ENCODE data around the gene PMP22.

Gene PMP22

GRCh38 chr17:15181333-15181732 lies 83.8 kb downstream of the PMP22 start:
- no peak for TF ChIP-seq CTCF (IDR thresholded peaks at IDR 0.05; ENCODE audit: control insufficient read depth, insufficient read depth, low read depth, low read length, missing control alignments)
- H3K4me3 ChIP-seq (ENCODE audit: control insufficient read depth, low read depth, low read length), result no peak overlapping the region
- no peak for DNase-seq (ENCODE audit: low read depth)

- no peak for DNase-seq (ENCODE audit: low read depth)
- no peak overlapping the region for H3K4me3 ChIP-seq (ENCODE audit: control insufficient read depth, low read depth, low read length)
- no peak for TF ChIP-seq CTCF (IDR thresholded peaks at IDR 0.05; ENCODE audit: control insufficient read depth, insufficient read depth, low read depth, low read length, missing control alignments)
These were observed 85.0 kb downstream of the PMP22 start for GRCh38 chr17:15180121-15180561.

Data from AG09309 (cell line).